K562 (cell line): Measurements from ENCODE around the gene HERC5. TPM values are rescaled to one million over a fixed set of nuclear protein-coding genes. Genes with fewer than 3 reads are reported as not detected.

Source experiments
- ATAC-seq: fragments of 200-7000 bp; cut with Tn5 transposase; 3 replicates; pipeline ENCODE4 v1.9.1; 2020; ENCODE audit warnings: moderate library complexity
- BruUV-seq: library from RNA; stranded (reverse); fragments of 400-500 nt; replicated peaks from 2 replicates; lab custom pipeline; 2021; lab: Mats Ljungman, UMichigan
- CTCF ChIA-PET: fragments of 300-600 bp; formaldehyde crosslinking; extraction: SDS; loops from one replicate; lab custom pipeline; 2021; ENCODE audit warnings: low intra/inter-chr PET ratio; lab: Yijun Ruan, JAX
- POLR2A ChIA-PET: fragments of 300-600, 350-650 bp; sonication (Branson Sonifier 250); formaldehyde crosslinking; extraction: SDS; loops from one replicate; lab custom pipeline; 2021; ENCODE audit warnings: antibody characterized with exemption, inconsistent platforms; lab: Yijun Ruan, JAX
- DNase-seq, 4 experiments: peaks; one replicate each; pipeline versions ENCODE4 v3.0.0 to v3.0.0-alpha.2; 2011 to 2018; ENCODE audit warnings: low spot score in 3 of 4, mixed read lengths in 3 of 4; ENCODE audit errors: extremely low read depth in 1 of 4
- FAIRE-seq: peaks from 2 replicates; lab custom pipeline; 2011; peaks lifted over from hg19 to GRCh38; lab: Jason Lieb, UNC
- H2AFZ ChIP-seq: 2 replicates; pipeline ENCODE4 v1.6.0; 2011; ENCODE audit warnings: low read depth, low read length, control low read depth, inconsistent platforms
- H3K27ac ChIP-seq: fragments of 200-600 bp; 3 replicates; pipeline ENCODE4 v1.8.0; 2011; ENCODE audit warnings: low read depth, mild to moderate bottlenecking, control low read depth, inconsistent platforms, low read length, moderate library complexity, mixed read lengths; ENCODE audit errors: extremely low read depth
- H3K27me3 ChIP-seq, 2 experiments: fragments of 300-600 bp in 1 of 2; 2 replicates in 1 of 2; 3 replicates in 1 of 2; pipeline versions ENCODE4 v1.6.0 to v1.8.0; 2011; ENCODE audit warnings: inconsistent platforms in 2 of 2, low read length in 2 of 2, mild to moderate bottlenecking in 1 of 2, mixed read lengths in 1 of 2, moderate library complexity in 1 of 2; ENCODE audit not compliant: control insufficient read depth in 2 of 2, insufficient read depth in 2 of 2
- H3K36me3 ChIP-seq: fragments of 300-600 bp; 3 replicates; pipeline ENCODE4 v1.8.0; 2011; ENCODE audit warnings: mild to moderate bottlenecking, low read length, inconsistent platforms; ENCODE audit not compliant: control insufficient read depth, insufficient read depth
- H3K4me1 ChIP-seq, 2 experiments: fragments of 200-600 bp in 1 of 2; replicated peaks in 1 of 2; 2 replicates in 1 of 2; 3 replicates in 1 of 2; pipeline versions ENCODE4 v1.5.1 to v1.8.0; 2011; ENCODE audit warnings: inconsistent platforms in 2 of 2, low read length in 2 of 2, mild to moderate bottlenecking in 1 of 2, mixed read lengths in 1 of 2, moderate library complexity in 1 of 2; ENCODE audit not compliant: control insufficient read depth in 2 of 2, insufficient read depth in 2 of 2
- H3K4me2 ChIP-seq: 2 replicates; pipeline ENCODE4 v1.6.1; 2011; ENCODE audit warnings: low read length, control low read depth, inconsistent platforms, mixed read lengths; ENCODE audit not compliant: insufficient read depth
- H3K4me3 ChIP-seq: fragments of 200-600 bp; sonication (generic), shearing (Covaris generic); 2 replicates; pipeline ENCODE4 v1.5.1; 2016; ENCODE audit warnings: control low read depth, inconsistent platforms
- H3K79me2 ChIP-seq: fragments of 200-600 bp; 3 replicates; pipeline ENCODE4 v1.8.0; 2011; ENCODE audit warnings: low read length, inconsistent platforms; ENCODE audit not compliant: control insufficient read depth, insufficient read depth
- H3K9ac ChIP-seq, 2 experiments: 2 replicates each; pipeline versions ENCODE4 v1.6.0 to v1.6.1; 2011; ENCODE audit warnings: low read depth in 2 of 2, low read length in 2 of 2, control low read depth in 1 of 2, inconsistent platforms in 1 of 2, mild to moderate bottlenecking in 1 of 2, mixed read lengths in 1 of 2; ENCODE audit not compliant: insufficient read depth in 1 of 2
- H3K9me1 ChIP-seq: one replicate; pipeline ENCODE4 v1.6.0; 2011; ENCODE audit warnings: inconsistent platforms, mild to moderate bottlenecking, low read length, moderate library complexity; ENCODE audit not compliant: control insufficient read depth, insufficient read depth
- H3K9me3 ChIP-seq: replicated peaks from 2 replicates; pipeline ENCODE4 v1.5.1; 2011; ENCODE audit warnings: low read depth, low read length, inconsistent platforms; ENCODE audit not compliant: control insufficient read depth, insufficient read depth
- H4K20me1 ChIP-seq: replicated peaks from 2 replicates; pipeline ENCODE4 v1.6.1; 2011; ENCODE audit warnings: low read length, inconsistent platforms, mixed read lengths; ENCODE audit not compliant: control insufficient read depth, insufficient read depth
- BRD4 ChIP-seq: fragments of 200-600 bp; sonication (generic); IDR thresholded peaks from 2 replicates; pipeline ENCODE4 v1.6.1; 2017; ENCODE audit warnings: inconsistent platforms
- CREB1 ChIP-seq, 2 experiments: sonication (generic) in 1 of 2; formaldehyde crosslinking in 1 of 2; IDR thresholded peaks; 2 replicates each; pipeline versions ENCODE4 v1.6.1 to v1.8.0; 2012 to 2022; ENCODE audit warnings: inconsistent platforms in 1 of 2, mild to moderate bottlenecking in 1 of 2, missing genetic modification reagents in 1 of 2, moderate library complexity in 1 of 2
- ETS1 ChIP-seq: conservative IDR thresholded peaks from 2 replicates; pipeline ENCODE4 v1.6.1; 2011; ENCODE audit warnings: low read depth, mild to moderate bottlenecking, low read length; ENCODE audit not compliant: control insufficient read depth
- KAT8 ChIP-seq: fragments of 450-650 bp; IDR thresholded peaks from 2 replicates; pipeline ENCODE4 v1.6.1; 2016; ENCODE audit warnings: low read depth, mild to moderate bottlenecking
- MITF ChIP-seq: IDR thresholded peaks from 2 replicates; pipeline ENCODE4 v1.6.1; 2014; ENCODE audit warnings: antibody characterized with exemption
- RBM22 ChIP-seq: fragments of 200-400 bp; formaldehyde crosslinking; IDR thresholded peaks from 2 replicates; pipeline ENCODE4 v1.6.1; 2018; ENCODE audit warnings: low read length, low read depth; ENCODE audit not compliant: poor library complexity, severe bottlenecking
- REST ChIP-seq, 2 experiments: fragments of 450-650 bp; formaldehyde crosslinking in 1 of 2; IDR thresholded peaks; 2 replicates each; pipeline versions ENCODE4 v1.4.0 to v1.6.1; 2014 to 2020; ENCODE audit warnings: mild to moderate bottlenecking in 2 of 2, borderline replicate concordance in 1 of 2, low read depth in 1 of 2
- ZNF282 ChIP-seq: sonication (generic); formaldehyde crosslinking; IDR thresholded peaks from 2 replicates; pipeline ENCODE4 v1.8.1; 2023; ENCODE audit warnings: missing genetic modification reagents
- WGBS: fragments of 100-300 bp; shearing (Covaris generic); methylation state at CpG from one replicate; pipeline ENCODE4 v1.1.6; 2016; ENCODE audit warnings: low coverage, mixed read lengths; ENCODE audit not compliant: insufficient coverage; ENCODE audit errors: missing lambda C conversion rate; 5-methylcytosine and 5-hydroxymethylcytosine counted together
- in situ Hi-C: fragments of 300-500 bp; cut with MboI; formaldehyde crosslinking; loops from 4 replicates; pipeline ENCODE4 v1.15.0; 2018; ENCODE audit warnings: inconsistent platforms, mixed read lengths
- intact Hi-C: fragments of 100-400 bp; cut with micrococcal nuclease; formaldehyde crosslinking; loops from 2 replicates; pipeline ENCODE4 v1.14.2; 2022
- polyA plus RNA-seq, 8 experiments: library from polyadenylated mRNA; depleted of rRNA in 4 of 8; stranded (reverse) in 5 of 8; unstranded in 3 of 8; fragments of >200 nt; fragmentation: Nextera tagmentation in 2 of 8; fragmentation: Illumina TruSeq in 1 of 8; extraction: Ambion mirVana in 2 of 8; extraction: Trizol in 1 of 8; gene quantifications; 2 replicates each; pipeline versions ENCODE4 v1.2.1 to v1.2.3, GENCODE V29; 2011 to 2014; ENCODE audit warnings: inconsistent platforms in 1 of 8, missing spikeins in 1 of 8
- total RNA-seq, 7 experiments: library from RNA; depleted of rRNA in 6 of 7; stranded (reverse); fragments of >200 nt in 6 of 7; fragmentation: Illumina TruSeq in 2 of 7; extraction: Trizol in 2 of 7; gene quantifications; 2 replicates each; pipeline versions ENCODE4 v1.2.1 to v1.2.3, GENCODE V29; 2011 to 2021; ENCODE audit warnings: low replicate concordance in 1 of 7

HERC5 gene
- total and polyA plus RNA-seq, 9 of the 15 experiments (the other 6 are each of a cell fraction or from before 2014, with no cell fraction given) = 0.18 TPM; not detected in 8

- TF ChIP-seq REST (IDR thresholded peaks at IDR 0.05; ENCODE audit: borderline replicate concordance) (no peak), REST (CRISPR knock-in tag; IDR thresholded peaks at IDR 0.05; ENCODE audit: low read depth) (no peak)
Measured at GRCh38 chr4:88445252-88445651, 11.7 kb upstream of the HERC5 start (continued).

GRCh38 chr4:88446124-88446523 lies 10.8 kb upstream of the HERC5 start:
- Histone ChIP-seq H3K36me3 (no peaks in the 10 kb centered on the region), H3K9ac (no peak overlapping the region), H3K79me2 (no peaks in the 10 kb centered on the region), H3K27ac (no peak overlapping the region), H3K4me1 (no peaks in the 10 kb centered on the region), H3K4me2 (no peak overlapping the region), H2AFZ (no peak overlapping the region), H3K9me1 (no peaks in the 10 kb centered on the region), H4K20me1 (no peaks in the 10 kb centered on the region), H3K9me3 (no peaks in the 10 kb centered on the region), H3K27me3 (no peaks in the 10 kb centered on the region), H3K4me3 (no peak overlapping the region)
- ATAC-seq = no peak
- WGBS = 0% methylated on average over 3 of the region's 3 CpGs
- intact Hi-C loops = no loop called here
- no TSS peak for BruUV-seq
- in situ Hi-C loops = no loop called here
- DNase-seq = no peak
- CTCF ChIA-PET = no interaction called here
- FAIRE-seq = no peak
- POLR2A ChIA-PET = interaction anchor here (0.7 kb wide), 1 partner anchor 281 kb away, joined by 3 read pairs; no protein-coding TSS in a partner anchor
- TF ChIP-seq CREB1 (IDR thresholded peaks at IDR 0.05) (no peak), CREB1 (CRISPR knock-in tag; IDR thresholded peaks at IDR 0.05) (no peak), ZNF282 (no peak), MITF (no peak), KAT8 (no peak), BRD4 (no peak), ETS1 (no peak), RBM22 (no peak)
